Mesothelial cell of epicardium (in vitro differentiated cells): ENCODE results near the gene KANSL3. TPM values are rescaled to one million over a fixed set of nuclear protein-coding genes. Genes with fewer than 3 reads are reported as not detected.
"Not testable (repeated sequence)": the region's sequence is repeated elsewhere in the genome, so short reads cannot be mapped to it uniquely, and the experiment has no call there.

ENCODE experiments used
- DNase-seq, 2 experiments: peaks; one replicate each; pipeline ENCODE4 v3.0.0; 2021; ENCODE audit warnings: low spot score in 2 of 2; ENCODE audit not compliant: unreplicated experiment in 2 of 2
- H3K27ac Mint-ChIP-seq: 2 replicates; pipeline ENCODE4 v1.8.0; 2021; ENCODE audit warnings: mixed read lengths
- H3K27me3 Mint-ChIP-seq: 2 replicates; pipeline ENCODE4 v1.8.0; 2021; ENCODE audit warnings: low read depth, mixed read lengths
- H3K36me3 Mint-ChIP-seq: 2 replicates; pipeline ENCODE4 v1.8.0; 2021; ENCODE audit warnings: mixed read lengths
- H3K4me1 Mint-ChIP-seq: 2 replicates; pipeline ENCODE4 v1.8.0; 2021; ENCODE audit warnings: mixed read lengths
- H3K4me3 Mint-ChIP-seq: 2 replicates; pipeline ENCODE4 v1.8.0; 2021; ENCODE audit warnings: mild to moderate bottlenecking, moderate library complexity, mixed read lengths
- H3K9me3 Mint-ChIP-seq: 2 replicates; pipeline ENCODE4 v1.8.0; 2021; ENCODE audit warnings: mixed read lengths
- total RNA-seq: library from RNA; stranded (reverse); gene quantifications from 3 replicates; pipeline ENCODE4 v1.2.1, GENCODE V29; 2021
- TF ChIP-seq, protein P1 (sequence below): fragments of 200-600 bp; sonication (generic); IDR thresholded peaks from one replicate; pipeline ENCODE4 v1.5.0; 2021; ENCODE audit warnings: antibody characterized with exemption; ENCODE audit not compliant: unreplicated experiment

KANSL3 gene
- total RNA-seq, 1 donor from 2014 or later, result 68.1 TPM

DNA sequence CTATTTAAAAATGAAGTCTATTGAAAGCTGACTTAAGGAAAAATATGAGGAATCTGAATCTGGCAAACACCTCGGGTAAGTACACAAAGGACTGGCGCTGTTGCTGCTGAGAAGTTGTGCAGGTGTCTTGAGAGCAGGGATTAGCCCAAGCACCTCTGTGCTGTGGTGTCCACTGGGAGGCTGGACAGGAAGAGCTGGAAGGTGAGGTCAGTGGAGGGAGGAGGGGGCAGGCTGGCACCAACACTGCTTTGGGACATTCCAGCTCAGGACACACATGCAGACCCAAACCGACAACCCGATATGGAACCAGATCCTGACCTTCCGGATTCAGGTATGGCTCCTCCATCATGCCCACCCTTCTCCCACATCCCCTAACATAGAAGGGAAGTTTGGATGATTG is 25.1 kb upstream of the KANSL3 start:
- H3K36me3 Mint-ChIP-seq, result no peaks in the 10 kb centered on the region
- no peak overlapping the region for H3K27ac Mint-ChIP-seq
- peaks cover 18% of the 10 kb centered on the region for H3K9me3 Mint-ChIP-seq
- DNase-seq, result no peak
- H3K4me3 Mint-ChIP-seq, result no peak overlapping the region
- TF ChIP-seq, protein P1, sequence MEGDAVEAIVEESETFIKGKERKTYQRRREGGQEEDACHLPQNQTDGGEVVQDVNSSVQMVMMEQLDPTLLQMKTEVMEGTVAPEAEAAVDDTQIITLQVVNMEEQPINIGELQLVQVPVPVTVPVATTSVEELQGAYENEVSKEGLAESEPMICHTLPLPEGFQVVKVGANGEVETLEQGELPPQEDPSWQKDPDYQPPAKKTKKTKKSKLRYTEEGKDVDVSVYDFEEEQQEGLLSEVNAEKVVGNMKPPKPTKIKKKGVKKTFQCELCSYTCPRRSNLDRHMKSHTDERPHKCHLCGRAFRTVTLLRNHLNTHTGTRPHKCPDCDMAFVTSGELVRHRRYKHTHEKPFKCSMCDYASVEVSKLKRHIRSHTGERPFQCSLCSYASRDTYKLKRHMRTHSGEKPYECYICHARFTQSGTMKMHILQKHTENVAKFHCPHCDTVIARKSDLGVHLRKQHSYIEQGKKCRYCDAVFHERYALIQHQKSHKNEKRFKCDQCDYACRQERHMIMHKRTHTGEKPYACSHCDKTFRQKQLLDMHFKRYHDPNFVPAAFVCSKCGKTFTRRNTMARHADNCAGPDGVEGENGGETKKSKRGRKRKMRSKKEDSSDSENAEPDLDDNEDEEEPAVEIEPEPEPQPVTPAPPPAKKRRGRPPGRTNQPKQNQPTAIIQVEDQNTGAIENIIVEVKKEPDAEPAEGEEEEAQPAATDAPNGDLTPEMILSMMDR, result no peak
- H3K27me3 Mint-ChIP-seq, result peaks cover 1% of the 10 kb centered on the region
- H3K4me1 Mint-ChIP-seq, result peaks cover 5% of the 10 kb centered on the region

DNA sequence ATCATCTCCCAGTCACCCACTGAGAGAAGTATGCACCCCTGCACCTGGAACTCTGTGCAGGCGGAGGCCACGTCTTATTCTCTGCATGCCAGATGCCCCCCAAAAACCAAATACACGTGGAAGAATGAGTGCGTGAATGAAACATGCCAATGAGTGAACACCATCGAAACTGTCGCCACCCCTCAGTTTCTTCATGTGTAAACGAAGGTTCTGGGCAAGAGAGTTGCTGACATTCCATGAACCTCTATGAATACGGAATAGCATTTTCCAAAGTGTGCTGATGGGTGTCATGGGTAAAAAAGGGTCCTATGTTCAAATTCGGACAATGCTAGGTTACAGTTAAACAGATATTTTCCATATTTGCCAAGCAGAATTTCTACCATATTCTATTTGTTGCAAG is 24.2 kb upstream of the KANSL3 start:
- Mint-ChIP-seq H3K4me1 (peaks cover 5% of the 10 kb centered on the region), H3K27me3 (peaks cover 1% of the 10 kb centered on the region), H3K27ac (no peak overlapping the region), H3K36me3 (no peaks in the 10 kb centered on the region), H3K4me3 (no peak overlapping the region), H3K9me3 (peaks cover 18% of the 10 kb centered on the region)
- no peak for DNase-seq
- TF ChIP-seq, protein P1, result no peak

DNA sequence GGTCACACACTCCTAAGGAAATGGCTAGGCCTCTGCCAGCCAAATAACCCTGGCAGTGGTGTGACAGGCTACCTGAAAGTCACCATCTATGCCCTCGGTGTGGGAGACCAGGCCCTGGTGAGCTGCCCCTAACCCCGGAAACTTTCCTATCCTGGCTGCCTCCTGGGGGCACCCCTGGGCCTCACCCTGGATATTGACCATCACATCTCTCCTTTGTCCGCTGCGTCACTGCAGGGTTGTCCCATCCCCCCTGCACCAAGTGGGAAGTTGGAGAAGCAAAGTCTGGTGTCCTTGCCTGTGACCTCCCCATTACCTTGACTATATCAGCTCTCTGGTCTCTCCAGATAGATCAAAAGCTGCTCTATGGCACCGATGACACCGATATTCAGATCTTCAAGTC is 23.2 kb upstream of the KANSL3 start:
- peaks cover 5% of the 10 kb centered on the region for H3K4me1 Mint-ChIP-seq

DNA sequence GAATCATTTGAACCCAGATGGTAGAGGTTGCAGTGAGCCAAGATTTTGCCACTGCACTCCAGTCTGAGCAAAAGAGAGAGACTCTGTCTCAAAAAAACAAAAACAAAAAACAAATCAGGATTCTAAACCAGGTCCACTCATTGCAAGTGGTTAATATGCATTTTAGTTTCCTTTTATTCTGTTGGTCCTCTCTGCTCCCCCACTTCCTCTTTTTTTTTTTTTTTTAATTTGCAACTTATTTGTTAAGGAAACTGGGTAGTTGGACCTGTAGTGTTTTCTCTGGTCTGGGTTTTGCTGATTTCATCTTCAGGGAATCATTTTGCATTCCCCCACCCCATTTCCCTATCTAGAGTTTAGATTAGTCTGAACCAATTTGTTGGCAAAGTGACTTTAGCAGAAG is 18.4 kb upstream of the KANSL3 start:
- H3K4me3 Mint-ChIP-seq, result no peak overlapping the region
- TF ChIP-seq, protein P1, result no peak

More for the DNA sequence above, 23.2 kb upstream of the KANSL3 start:
- TF ChIP-seq, protein P1, result no peak
- Mint-ChIP-seq H3K9me3 (peaks cover 18% of the 10 kb centered on the region), H3K27ac (no peak overlapping the region), H3K36me3 (no peaks in the 10 kb centered on the region), H3K4me3 (no peak overlapping the region), H3K27me3 (peaks cover 1% of the 10 kb centered on the region)
- DNase-seq, result no peak

DNA sequence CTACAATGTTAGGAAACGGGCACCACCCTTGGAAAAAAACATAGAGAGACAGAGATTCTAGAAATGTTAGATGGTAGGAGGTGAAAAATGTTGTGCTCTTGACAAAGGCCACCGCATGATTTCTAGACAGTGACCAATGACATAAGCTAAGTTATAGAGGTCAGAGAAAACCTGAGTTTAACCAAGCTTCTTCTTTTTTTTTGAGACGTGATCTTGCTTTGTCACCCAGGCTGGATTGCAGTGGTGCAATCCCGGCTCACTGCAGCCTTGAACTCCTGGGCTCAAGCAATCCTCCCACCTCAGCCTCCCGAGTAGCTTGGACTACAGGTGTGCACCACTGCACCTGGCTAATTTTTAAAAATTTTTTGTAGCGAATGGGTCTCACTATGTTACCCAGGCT is 17.4 kb upstream of the KANSL3 start:
- Mint-ChIP-seq H3K9me3 (no peaks in the 10 kb centered on the region), H3K4me1 (no peaks in the 10 kb centered on the region), H3K27me3 (peaks cover 3% of the 10 kb centered on the region), H3K36me3 (no peaks in the 10 kb centered on the region), H3K27ac (no peak overlapping the region), H3K4me3 (no peak overlapping the region)
- DNase-seq, result no peak
- TF ChIP-seq, protein P1, result no peak

More for the DNA sequence above, 18.4 kb upstream of the KANSL3 start:
- Mint-ChIP-seq H3K36me3 (no peaks in the 10 kb centered on the region), H3K4me1 (no peaks in the 10 kb centered on the region), H3K9me3 (no peaks in the 10 kb centered on the region), H3K27ac (no peak overlapping the region), H3K27me3 (peaks cover 3% of the 10 kb centered on the region)
- DNase-seq, result no peak

DNA sequence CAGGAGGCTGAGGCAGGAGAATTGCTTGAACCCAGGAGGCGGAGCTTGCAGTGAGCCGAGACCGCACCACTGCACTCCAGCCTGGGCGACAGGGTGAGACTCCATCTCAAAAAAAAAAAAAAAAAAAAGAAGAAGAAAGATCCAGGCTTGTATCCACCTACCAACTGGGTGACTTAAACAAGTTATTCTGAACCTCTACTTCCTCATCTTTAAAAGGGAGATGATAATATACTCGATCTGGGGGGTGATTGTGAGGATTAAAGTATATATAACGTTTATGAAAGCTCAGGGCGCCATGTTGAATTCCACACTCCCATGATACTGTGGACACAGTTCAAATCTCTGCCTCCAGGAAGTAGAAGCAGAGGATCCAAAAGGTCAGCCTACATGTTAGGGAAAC is 16.7 kb upstream of the KANSL3 start:
- H3K27ac Mint-ChIP-seq, H3K36me3 Mint-ChIP-seq, DNase-seq, H3K9me3 Mint-ChIP-seq, H3K4me1 Mint-ChIP-seq, H3K4me3 Mint-ChIP-seq, H3K27me3 Mint-ChIP-seq: not testable (repeated sequence)
